PC-9 (cell line): Measurements from ENCODE around the gene CXXC5. TPM values are rescaled to one million over a fixed set of nuclear protein-coding genes. Genes with fewer than 3 reads are reported as not detected.

Source experiments
- BruUV-seq: library from RNA; stranded (reverse); fragments of 400-500 nt; replicated peaks from 2 replicates; lab custom pipeline; 2021; lab: Mats Ljungman, UMichigan
- CTCF ChIA-PET: fragments of 300-600 bp; sonication (Branson Sonifier 250); formaldehyde crosslinking; loops from one replicate; lab custom pipeline; 2022; ENCODE audit warnings: antibody characterized with exemption; lab: Charles Lee
- POLR2A ChIA-PET: fragments of 300-600 bp; sonication (Branson Sonifier 250); formaldehyde crosslinking; loops from one replicate; lab custom pipeline; 2022; ENCODE audit warnings: antibody characterized with exemption; ENCODE audit not compliant: unreplicated experiment; lab: Charles Lee
- DNase-seq, 2 experiments: peaks; one replicate each; pipeline versions ENCODE4 v3.0.0 to v3.0.0-alpha.2; 2015 to 2022; ENCODE audit warnings: mixed read lengths in 1 of 2
- H2AFZ ChIP-seq: fragments of 200-600 bp; sonication (generic); 2 replicates; pipeline ENCODE4 v1.8.1; 2017; ENCODE audit warnings: antibody characterized with exemption
- H3F3A ChIP-seq: fragments of 200-600 bp; sonication (generic); 2 replicates; pipeline ENCODE4 v1.8.1; 2017; ENCODE audit warnings: antibody characterized with exemption, mild to moderate bottlenecking, low read depth; ENCODE audit not compliant: insufficient read depth
- H3K27ac ChIP-seq: fragments of 200-600 bp; sonication (generic); 2 replicates; pipeline ENCODE4 v1.6.1; 2016; ENCODE audit warnings: mixed run types
- H3K27me3 ChIP-seq: fragments of 200-600 bp; sonication (generic); 2 replicates; pipeline ENCODE4 v1.6.1; 2016; ENCODE audit warnings: low read depth, mixed run types; ENCODE audit not compliant: insufficient read depth
- H3K36me3 ChIP-seq: fragments of 200-600 bp; sonication (generic); 2 replicates; pipeline ENCODE4 v1.6.1; 2016; ENCODE audit warnings: low read depth, mixed run types
- H3K4me1 ChIP-seq: fragments of 200-600 bp; sonication (generic); replicated peaks from 2 replicates; pipeline ENCODE4 v1.6.1; 2016; ENCODE audit warnings: mixed run types; ENCODE audit not compliant: insufficient read depth
- H3K4me2 ChIP-seq: fragments of 200-600 bp; sonication (generic); 2 replicates; pipeline ENCODE4 v1.6.1; 2017; ENCODE audit warnings: mixed run types
- H3K4me3 ChIP-seq: fragments of 200-600 bp; sonication (generic); 2 replicates; pipeline ENCODE4 v1.6.1; 2016; ENCODE audit warnings: mixed run types
- H3K79me2 ChIP-seq: fragments of 200-600 bp; sonication (generic); 2 replicates; pipeline ENCODE4 v1.6.1; 2017; ENCODE audit warnings: low read depth, mixed run types
- H3K9me2 ChIP-seq: fragments of 200-600 bp; sonication (generic); 2 replicates; pipeline ENCODE4 v1.8.1; 2017; ENCODE audit warnings: mild to moderate bottlenecking; ENCODE audit not compliant: insufficient read depth
- H3K9me3 ChIP-seq: fragments of 200-600 bp; sonication (generic); 2 replicates; pipeline ENCODE4 v1.8.1; 2016; ENCODE audit warnings: low read depth; ENCODE audit not compliant: insufficient read depth
- H4K20me1 ChIP-seq: fragments of 200-600 bp; sonication (generic); 2 replicates; pipeline ENCODE4 v1.8.1; 2017; ENCODE audit not compliant: insufficient read depth
- EZH2 ChIP-seq: fragments of 200-600 bp; sonication (generic); IDR thresholded peaks from 2 replicates; pipeline ENCODE4 v1.8.0; 2017; ENCODE audit warnings: antibody characterized with exemption, low read depth
- intact Hi-C: fragments of 100-400 bp; cut with micrococcal nuclease; formaldehyde crosslinking; loops from one replicate; pipeline ENCODE4 v1.10.0; 2022; ENCODE audit not compliant: unreplicated experiment
- total RNA-seq: library from RNA; stranded (reverse); gene quantifications from 2 replicates; pipeline ENCODE4 v1.2.3, GENCODE V29; 2021
- TF ChIP-seq, protein P1 (sequence below): fragments of 200-600 bp; sonication (generic); conservative IDR thresholded peaks from 2 replicates; pipeline ENCODE4 v1.6.1; 2017; ENCODE audit warnings: mixed run types, antibody characterized with exemption, mild to moderate bottlenecking, moderate library complexity

CXXC5 gene
- total RNA-seq, 1 experiment from 2014 or later = 59.9 TPM

GRCh38 chr5:139670369-139671095 is 22.4 kb downstream of the CXXC5 start:
- POLR2A ChIA-PET = no interaction called here
- H3K4me1 ChIP-seq = no peaks in the 10 kb centered on the region
- no peak for DNase-seq
- TF ChIP-seq EZH2 = no peak
- TF ChIP-seq, protein P1, sequence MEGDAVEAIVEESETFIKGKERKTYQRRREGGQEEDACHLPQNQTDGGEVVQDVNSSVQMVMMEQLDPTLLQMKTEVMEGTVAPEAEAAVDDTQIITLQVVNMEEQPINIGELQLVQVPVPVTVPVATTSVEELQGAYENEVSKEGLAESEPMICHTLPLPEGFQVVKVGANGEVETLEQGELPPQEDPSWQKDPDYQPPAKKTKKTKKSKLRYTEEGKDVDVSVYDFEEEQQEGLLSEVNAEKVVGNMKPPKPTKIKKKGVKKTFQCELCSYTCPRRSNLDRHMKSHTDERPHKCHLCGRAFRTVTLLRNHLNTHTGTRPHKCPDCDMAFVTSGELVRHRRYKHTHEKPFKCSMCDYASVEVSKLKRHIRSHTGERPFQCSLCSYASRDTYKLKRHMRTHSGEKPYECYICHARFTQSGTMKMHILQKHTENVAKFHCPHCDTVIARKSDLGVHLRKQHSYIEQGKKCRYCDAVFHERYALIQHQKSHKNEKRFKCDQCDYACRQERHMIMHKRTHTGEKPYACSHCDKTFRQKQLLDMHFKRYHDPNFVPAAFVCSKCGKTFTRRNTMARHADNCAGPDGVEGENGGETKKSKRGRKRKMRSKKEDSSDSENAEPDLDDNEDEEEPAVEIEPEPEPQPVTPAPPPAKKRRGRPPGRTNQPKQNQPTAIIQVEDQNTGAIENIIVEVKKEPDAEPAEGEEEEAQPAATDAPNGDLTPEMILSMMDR = no peak; the same call in 1 of the 2 replicates
- peaks cover 63% of the 10 kb centered on the region for H4K20me1 ChIP-seq
- no peaks in the 10 kb centered on the region for H3K36me3 ChIP-seq
- no peak overlapping the region for H3K4me3 ChIP-seq
- H3F3A ChIP-seq = no peaks in the 10 kb centered on the region
- intact Hi-C loops = no loop called here
- H3K9me3 ChIP-seq = no peaks in the 10 kb centered on the region
- H3K9me2 ChIP-seq = no peaks in the 10 kb centered on the region
- BruUV-seq = no TSS peak
- peaks cover 86% of the 10 kb centered on the region for H3K79me2 ChIP-seq
- H2AFZ ChIP-seq = no peak overlapping the region
- H3K27me3 ChIP-seq = no peaks in the 10 kb centered on the region
- CTCF ChIA-PET = no interaction called here
- H3K27ac ChIP-seq = no peak overlapping the region
- H3K4me2 ChIP-seq = no peak overlapping the region

GRCh38 chr5:139671096-139671841 is 23.1 kb downstream of the CXXC5 start:
- TF ChIP-seq EZH2 = no peak
- TF ChIP-seq, protein P1 = no peak

DNA sequence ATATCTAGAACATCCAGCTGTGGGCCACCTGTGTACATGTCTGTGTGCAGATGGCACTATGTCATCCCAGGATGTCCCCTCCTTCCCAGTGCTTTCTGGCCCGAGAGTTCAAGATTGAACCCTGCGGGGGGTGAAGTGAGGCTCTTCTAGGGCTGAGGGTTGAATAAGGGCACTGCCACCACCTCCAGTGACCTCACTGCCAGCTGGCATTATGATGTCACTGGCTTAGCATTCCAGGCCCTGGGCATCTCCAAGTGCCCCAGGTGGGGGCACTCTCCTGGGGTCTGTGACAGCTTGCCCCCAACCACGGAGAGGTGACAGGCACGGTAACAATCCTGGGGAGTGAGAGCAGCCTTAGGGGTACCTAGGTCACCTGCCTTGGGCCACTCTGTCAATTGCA is 27.1 kb downstream of the CXXC5 start:
- Histone ChIP-seq H3K4me3 (no peak overlapping the region), H3K36me3 (no peaks in the 10 kb centered on the region), H3K4me2 (no peak overlapping the region), H3K27me3 (no peaks in the 10 kb centered on the region), H3K27ac (no peak overlapping the region), H2AFZ (no peak overlapping the region), H3K9me3 (no peaks in the 10 kb centered on the region), H3K4me1 (no peaks in the 10 kb centered on the region), H3K79me2 (peaks cover 45% of the 10 kb centered on the region), H3K9me2 (no peaks in the 10 kb centered on the region), H4K20me1 (peaks cover 83% of the 10 kb centered on the region), H3F3A (no peaks in the 10 kb centered on the region)
- DNase-seq = no peak
- CTCF ChIA-PET = no interaction called here
- POLR2A ChIA-PET = no interaction called here
- no TSS peak for BruUV-seq
- intact Hi-C loops = no loop called here
- TF ChIP-seq, protein P1 = no peak
- no peak for TF ChIP-seq EZH2

More at GRCh38 chr5:139671096-139671841, 23.1 kb downstream of the CXXC5 start:
- Histone ChIP-seq H3K9me3 (no peaks in the 10 kb centered on the region), H4K20me1 (peaks cover 59% of the 10 kb centered on the region), H3K4me2 (no peak overlapping the region), H3K4me1 (no peaks in the 10 kb centered on the region), H3K9me2 (no peaks in the 10 kb centered on the region), H3K36me3 (no peaks in the 10 kb centered on the region), H3K27ac (no peak overlapping the region), H2AFZ (no peak overlapping the region), H3K79me2 (peaks cover 82% of the 10 kb centered on the region), H3K4me3 (no peak overlapping the region), H3F3A (no peaks in the 10 kb centered on the region), H3K27me3 (no peaks in the 10 kb centered on the region)
- ChIA-PET CTCF (no interaction called here), POLR2A (no interaction called here)
- DNase-seq = no peak
- intact Hi-C loops = no loop called here
- BruUV-seq = no TSS peak
